ENCODE results near the gene DAGLA.

GRCh38 chr11:61637277-61637676, 42.9 kb upstream of the DAGLA start:
- TF ChIP-seq NR0B2 (CRISPR knock-in tag; IDR thresholded peaks at IDR 0.05), result no peak
- TF ChIP-seq PHF20 (CRISPR knock-in tag; IDR thresholded peaks at IDR 0.05), result no peak
- TF ChIP-seq, protein P1, sequence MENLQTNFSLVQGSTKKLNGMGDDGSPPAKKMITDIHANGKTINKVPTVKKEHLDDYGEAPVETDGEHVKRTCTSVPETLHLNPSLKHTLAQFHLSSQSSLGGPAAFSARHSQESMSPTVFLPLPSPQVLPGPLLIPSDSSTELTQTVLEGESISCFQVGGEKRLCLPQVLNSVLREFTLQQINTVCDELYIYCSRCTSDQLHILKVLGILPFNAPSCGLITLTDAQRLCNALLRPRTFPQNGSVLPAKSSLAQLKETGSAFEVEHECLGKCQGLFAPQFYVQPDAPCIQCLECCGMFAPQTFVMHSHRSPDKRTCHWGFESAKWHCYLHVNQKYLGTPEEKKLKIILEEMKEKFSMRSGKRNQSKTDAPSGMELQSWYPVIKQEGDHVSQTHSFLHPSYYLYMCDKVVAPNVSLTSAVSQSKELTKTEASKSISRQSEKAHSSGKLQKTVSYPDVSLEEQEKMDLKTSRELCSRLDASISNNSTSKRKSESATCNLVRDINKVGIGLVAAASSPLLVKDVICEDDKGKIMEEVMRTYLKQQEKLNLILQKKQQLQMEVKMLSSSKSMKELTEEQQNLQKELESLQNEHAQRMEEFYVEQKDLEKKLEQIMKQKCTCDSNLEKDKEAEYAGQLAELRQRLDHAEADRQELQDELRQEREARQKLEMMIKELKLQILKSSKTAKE (CRISPR knock-in tag; IDR thresholded peaks at IDR 0.05; ENCODE audit: borderline replicate concordance), result no peak
- no peak for TF ChIP-seq MYC (CRISPR knock-in tag; IDR thresholded peaks at IDR 0.05; ENCODE audit: borderline replicate concordance)
- no peak for TF ChIP-seq ZNF331 (CRISPR knock-in tag; IDR thresholded peaks at IDR 0.05)
- TF ChIP-seq EP300 (IDR thresholded peaks at IDR 0.05; ENCODE audit: low read depth in 2 of 2, low read length in 2 of 2), result no peak
- TF ChIP-seq EP300 (CRISPR knock-in tag; IDR thresholded peaks at IDR 0.05; ENCODE audit: borderline replicate concordance), result no peak
- no peak for TF ChIP-seq BHLHE40 (IDR thresholded peaks at IDR 0.05; ENCODE audit: low read length)
